Caco-2 (cell line): ENCODE results near the gene FHAD1. TPM values are rescaled to one million over a fixed set of nuclear protein-coding genes. Genes with fewer than 3 reads are reported as not detected.

Source experiments
- BruUV-seq: library from RNA; stranded (reverse); fragments of 400-500 nt; replicated peaks from 2 replicates; lab custom pipeline; 2021; lab: Mats Ljungman, UMichigan
- CTCF ChIA-PET: fragments of 300-600 bp; sonication (Branson Sonifier 250); formaldehyde crosslinking; loops from one replicate; lab custom pipeline; 2022; ENCODE audit warnings: antibody characterized with exemption; lab: Charles Lee
- POLR2A ChIA-PET: fragments of 300-600 bp; sonication (Branson Sonifier 250); formaldehyde crosslinking; loops from one replicate; lab custom pipeline; 2022; ENCODE audit warnings: antibody characterized with exemption; lab: Charles Lee
- DNase-seq, 2 experiments: peaks; one replicate each; pipeline versions ENCODE4 v3.0.0 to v3.0.0-alpha.2; 2020 to 2022
- H3K27me3 ChIP-seq: replicated peaks from 2 replicates; pipeline ENCODE4 v1.6.0; 2011; ENCODE audit warnings: low read length; ENCODE audit not compliant: control insufficient read depth, insufficient read depth
- H3K36me3 ChIP-seq: 2 replicates; pipeline ENCODE4 v1.5.1; 2011; ENCODE audit warnings: low read length; ENCODE audit not compliant: control insufficient read depth, insufficient read depth
- H3K4me1 ChIP-seq: fragments of 250-450 bp; sonication (Bioruptor Pico); 2 replicates; pipeline ENCODE4 v1.5.1; 2020; ENCODE audit warnings: mild to moderate bottlenecking
- H3K4me3 ChIP-seq: 2 replicates; pipeline ENCODE4 v1.5.1; 2011; ENCODE audit warnings: low read depth, mild to moderate bottlenecking, control low read depth, low read length
- H3K9me3 ChIP-seq: fragments of 250-450 bp; sonication (Bioruptor Pico); 2 replicates; pipeline ENCODE4 v1.5.1; 2020; ENCODE audit warnings: mild to moderate bottlenecking, moderate library complexity
- H3K27ac Mint-ChIP-seq: one replicate; pipeline ENCODE4 v1.8.0; 2022; ENCODE audit warnings: mixed read lengths; ENCODE audit not compliant: unreplicated experiment
- H3K27me3 Mint-ChIP-seq: one replicate; pipeline ENCODE4 v1.8.0; 2022; ENCODE audit warnings: mixed read lengths; ENCODE audit not compliant: insufficient read depth, unreplicated experiment
- H3K36me3 Mint-ChIP-seq: one replicate; pipeline ENCODE4 v1.8.0; 2022; ENCODE audit warnings: mild to moderate bottlenecking, mixed read lengths; ENCODE audit not compliant: insufficient read depth, unreplicated experiment
- H3K4me1 Mint-ChIP-seq: one replicate; pipeline ENCODE4 v1.8.0; 2022; ENCODE audit warnings: low read depth, mixed read lengths; ENCODE audit not compliant: unreplicated experiment
- H3K4me3 Mint-ChIP-seq: one replicate; pipeline ENCODE4 v1.8.0; 2022; ENCODE audit warnings: mild to moderate bottlenecking, moderate library complexity, mixed read lengths; ENCODE audit not compliant: unreplicated experiment
- H3K9me3 Mint-ChIP-seq: one replicate; pipeline ENCODE4 v1.8.0; 2022; ENCODE audit warnings: mixed read lengths; ENCODE audit not compliant: unreplicated experiment
- CTCF ChIP-seq, 2 experiments: fragments of 200-600 bp in 1 of 2; IDR thresholded peaks; 1 replicate in 1 of 2; 2 replicates in 1 of 2; pipeline versions ENCODE4 v1.5.1 to v1.8.0; 2011 to 2022; ENCODE audit warnings: antibody characterized with exemption in 1 of 2, control low read depth in 1 of 2, inconsistent platforms in 1 of 2, low read depth in 1 of 2, low read length in 1 of 2, mild to moderate bottlenecking in 1 of 2, moderate library complexity in 1 of 2; ENCODE audit not compliant: insufficient read depth in 1 of 2, severe bottlenecking in 1 of 2, unreplicated experiment in 1 of 2
- intact Hi-C: fragments of 100-400 bp; cut with micrococcal nuclease; formaldehyde crosslinking; loops from one replicate; pipeline ENCODE4 v1.10.0; 2022; ENCODE audit not compliant: unreplicated experiment
- total RNA-seq: library from RNA; stranded (reverse); gene quantifications from 2 replicates; pipeline ENCODE4 v1.2.3, GENCODE V29; 2022

The FHAD1 gene
- total RNA-seq, 1 experiment from 2014 or later = 0.18 TPM

- CTCF ChIA-PET = no interaction called here
- no peak overlapping the region for H3K4me3 Mint-ChIP-seq
- no peak for TF ChIP-seq CTCF (IDR thresholded peaks at IDR 0.05; ENCODE audit: insufficient read depth in 1 of 2, low read depth in 1 of 2, low read length in 1 of 2, severe bottlenecking in 1 of 2, unreplicated experiment in 1 of 2)
Observed at GRCh38 chr1:15445390-15446122, 198.5 kb downstream of the FHAD1 start.

GRCh38 chr1:15446212-15446611 lies 199.2 kb downstream of the FHAD1 start:
- H3K27me3 ChIP-seq = no peaks in the 10 kb centered on the region; the same call in 1 of the 2 replicates
- H3K4me1 ChIP-seq = no peaks in the 10 kb centered on the region
- no peak for TF ChIP-seq CTCF (IDR thresholded peaks at IDR 0.05; ENCODE audit: insufficient read depth in 1 of 2, low read depth in 1 of 2, low read length in 1 of 2, severe bottlenecking in 1 of 2, unreplicated experiment in 1 of 2)
- Mint-ChIP-seq H3K27ac (no peak overlapping the region), H3K9me3 (no peaks in the 10 kb centered on the region), H3K36me3 (no peaks in the 10 kb centered on the region), H3K4me1 (no peaks in the 10 kb centered on the region), H3K4me3 (no peak overlapping the region), H3K27me3 (no peaks in the 10 kb centered on the region)
- no TSS peak for BruUV-seq
- CTCF ChIA-PET = no interaction called here
- no peak for DNase-seq
- POLR2A ChIA-PET = no interaction called here
- intact Hi-C loops = no loop called here
- H3K4me3 ChIP-seq = no peak overlapping the region
- H3K9me3 ChIP-seq = no peaks in the 10 kb centered on the region
- no peaks in the 10 kb centered on the region for H3K36me3 ChIP-seq

More at GRCh38 chr1:15445390-15446122, 198.5 kb downstream of the FHAD1 start:
- Mint-ChIP-seq H3K36me3 (no peaks in the 10 kb centered on the region), H3K9me3 (no peaks in the 10 kb centered on the region), H3K4me1 (no peaks in the 10 kb centered on the region), H3K27me3 (no peaks in the 10 kb centered on the region), H3K27ac (no peak overlapping the region)
- no TSS peak for BruUV-seq
- Histone ChIP-seq H3K9me3 (no peaks in the 10 kb centered on the region), H3K36me3 (no peaks in the 10 kb centered on the region), H3K27me3 (no peaks in the 10 kb centered on the region; the same call in 1 of the 2 replicates), H3K4me3 (no peak overlapping the region), H3K4me1 (no peaks in the 10 kb centered on the region)
- intact Hi-C loops = no loop called here
- POLR2A ChIA-PET = no interaction called here
- no peak for DNase-seq

Other genes starting within 250 kb of the FHAD1 start
- gene TMEM51, start 93.5 kb upstream of the FHAD1 start, total RNA-seq = 24.7 and 25.0 TPM in 2 replicates
- gene EFHD2, start 162.7 kb downstream of the FHAD1 start, total RNA-seq = 29.5 and 30.3 TPM in 2 replicates
- gene CTRC, start 191.2 kb downstream of the FHAD1 start, total RNA-seq = not detected in 2 replicates
- gene CELA2A, start 209.5 kb downstream of the FHAD1 start, total RNA-seq = not detected in 2 replicates
- not detected in 2 replicates for gene CELA2B, start 228.9 kb downstream of the FHAD1 start, total RNA-seq